Neutrophil (primary cell): ENCODE data around the gene EXOC6.

Source experiments
- H3K27ac ChIP-seq: fragments of 200-600 bp; sonication (generic); 2 replicates; pipeline ENCODE4 v1.5.1; 2016; ENCODE audit warnings: mild to moderate bottlenecking, moderate library complexity
- H3K27me3 ChIP-seq: fragments of 200-600 bp; sonication (generic); 2 replicates; pipeline ENCODE4 v1.6.0; 2016; ENCODE audit warnings: mild to moderate bottlenecking
- H3K36me3 ChIP-seq: fragments of 200-600 bp; sonication (generic); 2 replicates; pipeline ENCODE4 v1.5.1; 2017
- H3K4me1 ChIP-seq, 2 experiments: fragments of 200-600 bp in 1 of 2; sonication (generic) in 1 of 2; 1 replicate in 1 of 2; 2 replicates in 1 of 2; pipeline versions ENCODE4 v1.5.1 to v1.6.1; 2013 to 2016; ENCODE audit warnings: low read depth in 1 of 2, low read length in 1 of 2, mild to moderate bottlenecking in 1 of 2, moderate library complexity in 1 of 2; ENCODE audit not compliant: control insufficient read depth in 1 of 2, insufficient read depth in 1 of 2
- H3K4me3 ChIP-seq, 2 experiments: fragments of 200-600 bp in 1 of 2; sonication (generic) in 1 of 2; 1 replicate in 1 of 2; 2 replicates in 1 of 2; pipeline ENCODE4 v1.5.1; 2013 to 2016; ENCODE audit warnings: low read depth in 1 of 2, low read length in 1 of 2, mild to moderate bottlenecking in 1 of 2, moderate library complexity in 1 of 2
- H3K9me3 ChIP-seq: fragments of 200-600 bp; sonication (generic); 2 replicates; pipeline ENCODE4 v1.5.1; 2016
- CTCF ChIP-seq: fragments of 200-600 bp; sonication (generic); IDR thresholded peaks from 2 replicates; pipeline ENCODE4 v1.5.1; 2016; ENCODE audit warnings: antibody characterized with exemption

Gene EXOC6

GRCh38 chr10:93086289-93086688, 238.0 kb downstream of the EXOC6 start:
- no peak for TF ChIP-seq CTCF
- Histone ChIP-seq H3K27me3 (peaks cover 17% of the 10 kb centered on the region), H3K9me3 (no peaks in the 10 kb centered on the region), H3K36me3 (no peaks in the 10 kb centered on the region), H3K27ac (no peak overlapping the region), H3K4me3 (no peak overlapping the region), H3K4me1 (no peaks in the 10 kb centered on the region)

- H3K36me3 ChIP-seq = no peaks in the 10 kb centered on the region
- no peak overlapping the region for H3K27ac ChIP-seq
- H3K27me3 ChIP-seq = peaks cover 5% of the 10 kb centered on the region
- no peaks in the 10 kb centered on the region for H3K4me1 ChIP-seq
- H3K4me3 ChIP-seq = no peak overlapping the region
- H3K9me3 ChIP-seq = no peaks in the 10 kb centered on the region
- TF ChIP-seq CTCF = no peak
These were observed 239.5 kb downstream of the EXOC6 start for GRCh38 chr10:93087846-93088245.

GRCh38 chr10:93088466-93088865, 240.1 kb downstream of the EXOC6 start:
- peaks cover 5% of the 10 kb centered on the region for H3K27me3 ChIP-seq
- H3K36me3 ChIP-seq = no peaks in the 10 kb centered on the region
- no peak overlapping the region for H3K27ac ChIP-seq
- H3K4me1 ChIP-seq = no peaks in the 10 kb centered on the region
- H3K4me3 ChIP-seq = no peak overlapping the region
- TF ChIP-seq CTCF = no peak
- no peaks in the 10 kb centered on the region for H3K9me3 ChIP-seq

- Histone ChIP-seq H3K36me3 (no peaks in the 10 kb centered on the region), H3K27ac (no peak overlapping the region), H3K4me1 (no peaks in the 10 kb centered on the region), H3K4me3 (no peak overlapping the region), H3K27me3 (peaks cover 5% of the 10 kb centered on the region), H3K9me3 (no peaks in the 10 kb centered on the region)
- TF ChIP-seq CTCF = no peak
These were observed 242.3 kb downstream of the EXOC6 start for GRCh38 chr10:93090619-93091018.

GRCh38 chr10:93091960-93092359, 243.6 kb downstream of the EXOC6 start:
- TF ChIP-seq CTCF = no peak
- Histone ChIP-seq H3K9me3 (no peaks in the 10 kb centered on the region), H3K27ac (no peak overlapping the region), H3K36me3 (no peaks in the 10 kb centered on the region), H3K4me1 (no peaks in the 10 kb centered on the region), H3K27me3 (peaks cover 5% of the 10 kb centered on the region), H3K4me3 (no peak overlapping the region)

- H3K9me3 ChIP-seq = no peaks in the 10 kb centered on the region
- no peak overlapping the region for H3K4me3 ChIP-seq
- no peaks in the 10 kb centered on the region for H3K27me3 ChIP-seq
- no peak for TF ChIP-seq CTCF
- H3K4me1 ChIP-seq = no peaks in the 10 kb centered on the region
- H3K36me3 ChIP-seq = no peaks in the 10 kb centered on the region
- H3K27ac ChIP-seq = no peak overlapping the region
These were observed 246.9 kb downstream of the EXOC6 start for GRCh38 chr10:93095225-93095624.
